ENCODE results near the gene NSFL1C.
"Not testable (repeated sequence)": the region's sequence is repeated elsewhere in the genome, so short reads cannot be mapped to it uniquely, and the experiment has no call there.

Gene NSFL1C

GRCh38 chr20:1423206-1423605 lies 43.4 kb downstream of the NSFL1C start:
- DNase-seq: no peak

GRCh38 chr20:1422753-1423152 lies 43.9 kb downstream of the NSFL1C start:
- no peak for DNase-seq

GRCh38 chr20:1420066-1420465 lies 46.6 kb downstream of the NSFL1C start:
- DNase-seq: no peak

GRCh38 chr20:1418350-1418749 lies 48.3 kb downstream of the NSFL1C start:
- no peak for DNase-seq

- no peak for DNase-seq
Observed at GRCh38 chr20:1417790-1418189, 48.9 kb downstream of the NSFL1C start.

- no peak for DNase-seq
Observed at GRCh38 chr20:1417273-1417672, 49.4 kb downstream of the NSFL1C start.

- no peak for DNase-seq
Observed at GRCh38 chr20:1415667-1416468, 50.8 kb downstream of the NSFL1C start.

- DNase-seq: no peak
Observed at GRCh38 chr20:1414982-1415381, 51.7 kb downstream of the NSFL1C start.

- no peak for DNase-seq
Observed at GRCh38 chr20:1405801-1406200, 60.8 kb downstream of the NSFL1C start.

- no peak for DNase-seq
Observed at GRCh38 chr20:1403624-1404023, 63.0 kb downstream of the NSFL1C start.

GRCh38 chr20:1402149-1402548 lies 64.5 kb downstream of the NSFL1C start:
- no peak for DNase-seq

- DNase-seq: no peak
Observed at GRCh38 chr20:1401451-1401907, 65.2 kb downstream of the NSFL1C start.

- not testable (repeated sequence) for DNase-seq
Observed at GRCh38 chr20:1399678-1400366, 66.8 kb downstream of the NSFL1C start.

- DNase-seq: not testable (repeated sequence)
Observed at GRCh38 chr20:1398185-1398584, 68.5 kb downstream of the NSFL1C start.

- no peak for DNase-seq
Observed at GRCh38 chr20:1397710-1398109, 68.9 kb downstream of the NSFL1C start.

GRCh38 chr20:1396702-1397101 lies 69.9 kb downstream of the NSFL1C start:
- no peak for DNase-seq

GRCh38 chr20:1396264-1396663 lies 70.4 kb downstream of the NSFL1C start:
- no peak for DNase-seq

GRCh38 chr20:1394686-1395085 lies 72.0 kb downstream of the NSFL1C start:
- no peak for DNase-seq

GRCh38 chr20:1393507-1393882 lies 73.2 kb downstream of the NSFL1C start:
- DNase-seq: no peak

GRCh38 chr20:1392693-1393506 lies 73.7 kb downstream of the NSFL1C start, which contains the start of gene FKBP1A:
Gene FKBP1A (minus strand): TSS chr20:1393054. CDS start chr20:1392998, 56 bp downstream.
- DNase-seq: peak; percentile 84

- DNase-seq: no peak
Observed at GRCh38 chr20:1392443-1392692, 74.3 kb downstream of the NSFL1C start.

Measured in effector CD8-positive, alpha-beta T cell (primary cell).